ENCODE measurements around the gene KIAA1217. TPM values are rescaled to one million over a fixed set of nuclear protein-coding genes. Genes with fewer than 3 reads are reported as not detected.

The KIAA1217 gene
- total RNA-seq, 3 donors from 2014 or later (not counting 1 experiment from before 2014, with no cell fraction given), result not detected

GRCh38 chr10:24550680-24551079 is 341.7 kb downstream of the KIAA1217 start:
- no peaks in the 10 kb centered on the region for H3K9me3 Mint-ChIP-seq
- intact Hi-C loops (cut with micrococcal nuclease), result no loop called here

GRCh38 chr10:24551161-24551560 is 342.2 kb downstream of the KIAA1217 start:
- peaks cover 0 to 7% of the 10 kb centered on the region in 2 donors for H3K4me1 Mint-ChIP-seq
- Histone ChIP-seq H3K27ac (ENCODE audit: low read length) (no peak overlapping the region), H3K36me3 (ENCODE audit: control insufficient read depth, insufficient read depth, low read length) (no peaks in the 10 kb centered on the region), H3K9me3 (ENCODE audit: control insufficient read depth, insufficient read depth, low read length) (no peaks in the 10 kb centered on the region), H3K4me3 (ENCODE audit: low read length) (no peak overlapping the region), H3K27me3 (ENCODE audit: control insufficient read depth, insufficient read depth, low read length) (no peaks in the 10 kb centered on the region), H3K4me1 (ENCODE audit: control insufficient read depth, insufficient read depth, low read length) (no peaks in the 10 kb centered on the region)
- no peak overlapping the region for H3K4me3 Mint-ChIP-seq
- H3K27me3 Mint-ChIP-seq (ENCODE audit: low read depth in 2 of 2), result peaks cover 0 to 6% of the 10 kb centered on the region in 2 donors
- intact Hi-C loops (cut with micrococcal nuclease), result no loop called here
- no peaks in the 10 kb centered on the region for H3K36me3 Mint-ChIP-seq
- DNase-seq (no peak), ATAC-seq (no peak)
- no peak for TF ChIP-seq CTCF (IDR thresholded peaks at IDR 0.05)
- no peaks in the 10 kb centered on the region for H3K9me3 Mint-ChIP-seq
- WGBS (ENCODE audit: insufficient coverage), result 22% methylated on average over 2 of the region's 2 CpGs
- no peak overlapping the region for H3K27ac Mint-ChIP-seq

More at GRCh38 chr10:24550680-24551079, 341.7 kb downstream of the KIAA1217 start:
- ATAC-seq (no peak), DNase-seq (no peak)
- no peak overlapping the region for H3K4me3 Mint-ChIP-seq
- no peak for TF ChIP-seq CTCF (IDR thresholded peaks at IDR 0.05)
- H3K4me1 Mint-ChIP-seq, result peaks cover 0 to 2% of the 10 kb centered on the region in 2 donors
- H3K36me3 ChIP-seq (ENCODE audit: control insufficient read depth, insufficient read depth, low read length), result no peaks in the 10 kb centered on the region
- 96% methylated on average over 10 of the region's 10 CpGs for WGBS (ENCODE audit: insufficient coverage)
- H3K27me3 ChIP-seq (ENCODE audit: control insufficient read depth, insufficient read depth, low read length), result no peaks in the 10 kb centered on the region
- H3K27ac Mint-ChIP-seq, result no peak overlapping the region
- no peak overlapping the region for H3K27ac ChIP-seq (ENCODE audit: low read length)
- H3K36me3 Mint-ChIP-seq, result no peaks in the 10 kb centered on the region
- peaks cover 0 to 8% of the 10 kb centered on the region in 2 donors for H3K27me3 Mint-ChIP-seq (ENCODE audit: low read depth in 2 of 2)
- no peaks in the 10 kb centered on the region for H3K9me3 ChIP-seq (ENCODE audit: control insufficient read depth, insufficient read depth, low read length)
- H3K4me1 ChIP-seq (ENCODE audit: control insufficient read depth, insufficient read depth, low read length), result no peaks in the 10 kb centered on the region
- H3K4me3 ChIP-seq (ENCODE audit: low read length), result no peak overlapping the region

GRCh38 chr10:24552346-24553016 is 343.5 kb downstream of the KIAA1217 start:
- Mint-ChIP-seq H3K36me3 (no peaks in the 10 kb centered on the region), H3K4me1 (peaks cover 6 to 13% of the 10 kb centered on the region in 2 donors), H3K4me3 (no peak overlapping the region), H3K9me3 (no peaks in the 10 kb centered on the region), H3K27me3 (ENCODE audit: low read depth in 2 of 2) (peaks cover 6 to 7% of the 10 kb centered on the region in 2 donors), H3K27ac (no peak overlapping the region)
- H3K36me3 ChIP-seq (ENCODE audit: control insufficient read depth, insufficient read depth, low read length), result no peaks in the 10 kb centered on the region
- DNase-seq, result peak in 1 of 2 donors; percentile 34
- H3K4me1 ChIP-seq (ENCODE audit: control insufficient read depth, insufficient read depth, low read length), result no peaks in the 10 kb centered on the region
- intact Hi-C loops (cut with micrococcal nuclease), result no loop called here
- H3K9me3 ChIP-seq (ENCODE audit: control insufficient read depth, insufficient read depth, low read length), result no peaks in the 10 kb centered on the region
- H3K27ac ChIP-seq (ENCODE audit: low read length), result no peak overlapping the region
- 90% methylated on average over 22 of the region's 22 CpGs for WGBS (ENCODE audit: insufficient coverage)
- no peak overlapping the region for H3K4me3 ChIP-seq (ENCODE audit: low read length)
- H3K27me3 ChIP-seq (ENCODE audit: control insufficient read depth, insufficient read depth, low read length), result no peaks in the 10 kb centered on the region
- ATAC-seq, result no peak
- TF ChIP-seq CTCF (IDR thresholded peaks at IDR 0.05), result no peak
